ENCODE data around the gene CCDC85A.

CCDC85A gene

GRCh38 chr2:56239030-56239429 is 55.2 kb downstream of the CCDC85A start:
- no peak for DNase-seq (ENCODE audit: low read depth in 2 of 2)

- no peak for DNase-seq (ENCODE audit: low read depth in 2 of 2)
Observed at GRCh38 chr2:56239437-56239836, 55.6 kb downstream of the CCDC85A start.

GRCh38 chr2:56240210-56240609 is 56.4 kb downstream of the CCDC85A start:
- DNase-seq (ENCODE audit: low read depth in 2 of 2) = no peak

DNA sequence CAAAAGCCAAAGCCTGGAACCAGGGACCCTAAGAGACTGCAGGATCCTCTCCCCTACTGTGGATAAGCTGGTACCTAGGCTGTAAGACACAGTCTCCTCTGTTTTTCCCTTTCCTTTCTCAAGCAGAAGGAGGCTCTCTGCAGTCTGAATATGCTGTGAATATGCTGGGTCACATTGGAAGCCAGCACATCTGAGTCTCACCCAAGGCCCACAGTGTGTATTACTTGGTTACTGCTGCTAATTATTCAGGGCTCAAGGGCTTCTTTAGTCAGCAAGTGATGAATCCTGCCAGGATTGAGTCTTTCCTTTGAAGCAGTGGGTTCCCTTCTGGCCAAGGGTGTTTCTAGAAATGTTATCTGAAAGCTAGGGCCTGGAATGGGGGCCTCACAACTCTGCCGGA is 60.7 kb downstream of the CCDC85A start:
- no peak for DNase-seq (ENCODE audit: low read depth in 2 of 2)

DNA sequence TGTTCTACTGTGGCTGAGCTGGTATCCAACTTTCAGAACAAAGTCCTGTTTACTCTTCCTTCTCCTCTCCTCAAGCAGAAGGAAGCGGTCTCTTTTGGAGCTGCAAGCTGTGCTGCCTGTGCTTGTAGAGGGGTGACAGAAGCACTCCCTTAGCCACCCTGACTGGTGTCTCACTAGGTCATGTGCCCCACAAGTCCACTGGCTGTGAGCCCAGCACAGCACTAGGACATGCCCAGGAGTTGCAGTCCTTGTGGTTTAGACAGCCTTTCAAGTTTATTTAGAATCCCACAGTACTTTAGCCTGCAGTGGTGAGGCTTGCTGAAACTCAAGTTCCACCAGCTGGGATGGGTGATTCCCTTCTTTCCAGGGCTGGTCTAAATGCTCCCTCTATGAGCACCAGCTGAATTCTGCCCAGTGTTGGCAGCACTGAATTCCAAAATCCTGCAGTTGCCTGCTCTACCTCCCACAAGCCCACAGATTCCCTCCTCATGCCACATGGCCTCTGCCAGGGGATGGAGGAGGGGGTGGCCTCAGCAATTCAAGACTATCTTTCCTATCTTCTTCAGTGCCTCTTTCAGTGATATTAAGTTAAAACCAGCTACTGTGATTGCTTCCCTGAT is 61.2 kb downstream of the CCDC85A start:
- no peak for DNase-seq (ENCODE audit: low read depth in 2 of 2)

- DNase-seq (ENCODE audit: low read depth in 2 of 2) = no peak
Observed at GRCh38 chr2:56248965-56249742, 65.4 kb downstream of the CCDC85A start.

- no peak for DNase-seq (ENCODE audit: low read depth in 2 of 2)
Observed at GRCh38 chr2:56250153-56250729, 66.5 kb downstream of the CCDC85A start.

GRCh38 chr2:56260415-56260814 is 76.6 kb downstream of the CCDC85A start:
- DNase-seq (ENCODE audit: low read depth in 2 of 2) = no peak

GRCh38 chr2:56262241-56262640 is 78.5 kb downstream of the CCDC85A start:
- DNase-seq (ENCODE audit: low read depth in 2 of 2) = no peak

DNA sequence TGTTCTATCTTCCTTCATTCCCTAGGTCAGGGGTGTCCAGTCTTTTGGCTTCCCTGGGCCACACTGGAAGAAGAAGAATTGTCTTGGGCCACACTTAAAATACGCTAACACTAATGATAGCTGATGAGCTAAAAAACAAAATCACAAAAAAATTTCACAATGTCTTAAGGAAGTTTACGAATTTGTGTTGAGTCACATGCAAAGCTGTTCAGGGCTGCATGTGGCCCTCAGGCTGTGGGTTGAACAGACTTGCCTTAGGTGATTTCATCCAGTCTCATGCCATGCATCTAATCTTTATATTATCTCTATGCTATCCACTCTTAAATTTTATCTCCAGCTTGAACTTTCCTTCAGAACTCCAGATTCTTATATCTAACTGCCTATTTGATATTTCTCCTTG is 80.1 kb downstream of the CCDC85A start:
- no peak for DNase-seq (ENCODE audit: low read depth in 2 of 2)

DNA sequence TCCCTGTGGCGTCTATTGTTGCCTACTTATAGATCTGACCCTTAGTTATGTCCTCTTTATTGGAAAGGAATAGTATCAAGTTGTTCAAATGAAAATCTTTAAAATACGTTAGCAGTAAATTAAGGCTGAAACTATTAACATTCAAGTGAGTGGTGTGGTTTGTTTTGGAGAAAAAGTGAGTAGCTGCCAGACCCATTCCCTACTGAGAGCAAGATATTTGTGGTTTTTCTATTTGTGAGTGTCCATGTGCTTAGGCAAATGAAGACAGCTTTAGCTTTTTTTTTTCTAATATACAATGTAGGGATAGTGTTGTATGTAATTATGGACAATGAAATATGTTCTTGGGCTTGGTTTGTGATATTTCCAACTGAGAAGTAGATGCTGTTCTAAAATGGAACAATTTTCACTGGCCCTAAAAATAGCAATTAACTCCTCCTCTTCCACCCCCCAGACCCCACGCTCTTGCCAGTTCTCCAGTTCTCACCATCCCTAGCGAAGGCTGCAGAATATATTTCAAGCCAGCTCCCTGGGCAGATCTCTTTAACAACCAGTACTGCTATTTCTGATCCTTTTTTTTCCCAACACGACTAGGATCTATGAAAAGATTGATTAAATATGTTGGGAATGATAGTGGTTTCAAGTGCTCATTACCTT is 83.1 kb downstream of the CCDC85A start:
- DNase-seq (ENCODE audit: low read depth in 2 of 2) = no peak

- DNase-seq (ENCODE audit: low read depth in 2 of 2) = no peak
Observed at GRCh38 chr2:56267415-56267788, 83.6 kb downstream of the CCDC85A start.

- no peak for DNase-seq (ENCODE audit: low read depth in 2 of 2)
Observed at GRCh38 chr2:56268856-56269255, 85.1 kb downstream of the CCDC85A start.

GRCh38 chr2:56271275-56271674 is 87.5 kb downstream of the CCDC85A start:
- no peak for DNase-seq (ENCODE audit: low read depth in 2 of 2)

DNA sequence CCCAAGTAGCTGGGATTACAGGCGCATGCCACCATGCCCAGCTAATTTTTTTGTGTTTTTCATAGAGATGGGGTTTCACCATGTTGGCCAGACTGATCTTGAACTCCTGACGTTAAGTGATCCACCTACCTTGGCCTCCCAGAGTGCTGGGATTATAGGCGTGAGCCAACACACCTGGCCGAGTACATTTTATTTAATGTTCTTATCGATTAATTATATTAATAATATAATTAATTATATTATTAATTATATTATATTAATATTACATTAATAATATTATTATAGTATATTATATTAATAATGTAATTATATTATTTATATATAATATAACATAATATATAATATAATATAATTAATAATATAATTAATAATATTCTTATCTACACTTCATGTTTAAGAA is 101.4 kb downstream of the CCDC85A start:
- no peak for DNase-seq (ENCODE audit: low read depth in 2 of 2)

DNA sequence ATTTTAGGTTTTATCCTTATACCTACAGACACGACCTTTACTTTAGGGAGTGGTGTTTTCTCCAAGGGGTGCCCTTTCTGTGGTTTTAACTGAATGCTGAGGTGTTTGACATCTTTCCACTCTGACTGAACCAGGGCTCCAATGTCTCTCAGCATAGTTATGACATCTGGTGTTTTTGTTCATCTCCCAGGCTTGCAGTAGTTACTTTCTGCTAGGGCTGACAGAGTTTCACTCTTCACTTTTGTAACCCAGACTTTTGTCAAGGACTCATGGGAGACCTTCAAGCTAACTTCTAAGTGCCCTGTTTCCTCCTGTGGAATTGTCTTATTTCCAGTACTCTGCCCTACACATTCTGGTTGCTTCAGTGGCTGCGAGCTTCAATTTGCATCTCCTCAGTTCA is 103.1 kb downstream of the CCDC85A start:
- no peak for DNase-seq (ENCODE audit: low read depth in 2 of 2)

GRCh38 chr2:56287508-56287907 is 103.7 kb downstream of the CCDC85A start:
- DNase-seq (ENCODE audit: low read depth in 2 of 2) = no peak

DNA sequence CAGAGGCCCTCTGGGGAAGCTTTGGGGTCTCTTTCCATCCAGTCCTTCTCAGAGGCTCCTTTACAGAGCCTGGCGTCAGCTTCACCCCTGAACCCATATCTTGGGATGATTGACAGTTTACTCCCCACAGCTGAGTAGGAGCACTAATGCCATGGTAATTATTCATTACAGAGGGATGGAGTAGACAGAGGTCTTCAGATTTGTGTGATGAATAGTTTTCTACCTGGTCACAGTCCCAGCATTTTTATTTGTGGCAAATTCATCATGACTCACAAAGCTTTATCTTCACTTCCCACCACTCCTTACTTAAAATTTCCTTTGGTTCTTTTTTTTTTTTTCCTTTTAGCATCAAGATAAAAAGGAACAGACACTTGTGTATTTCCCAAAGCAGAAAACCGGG is 104.2 kb downstream of the CCDC85A start:
- DNase-seq (ENCODE audit: low read depth in 2 of 2) = no peak

- DNase-seq (ENCODE audit: low read depth in 2 of 2) = no peak
Observed at GRCh38 chr2:56288838-56289580, 105.2 kb downstream of the CCDC85A start.

DNA sequence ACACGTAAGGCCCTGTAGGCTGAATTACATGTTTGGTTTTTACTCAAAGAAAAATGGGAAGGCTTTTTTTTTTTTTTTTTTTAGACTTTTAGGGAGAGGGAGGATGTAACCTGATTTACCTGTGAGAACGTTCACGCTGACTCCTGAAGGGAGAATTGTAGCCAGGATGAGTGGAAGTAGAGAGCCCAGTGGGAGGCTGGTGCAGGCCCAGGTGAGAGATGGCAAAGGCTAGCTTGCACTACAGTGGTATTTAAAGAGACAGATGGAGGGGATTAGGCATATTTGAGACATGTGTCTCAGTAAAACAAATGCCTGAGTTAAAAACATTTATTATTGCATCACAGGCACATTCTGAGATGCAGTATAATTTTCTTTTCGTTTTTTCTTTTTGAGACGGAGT is 107.9 kb downstream of the CCDC85A start:
- DNase-seq (ENCODE audit: low read depth in 2 of 2) = no peak

GRCh38 chr2:56292951-56293350 is 109.2 kb downstream of the CCDC85A start:
- DNase-seq (ENCODE audit: low read depth in 2 of 2) = no peak

- DNase-seq (ENCODE audit: low read depth in 2 of 2) = no peak
Observed at GRCh38 chr2:56295666-56296065, 111.9 kb downstream of the CCDC85A start.
